HG03060 (cell line): ENCODE measurements around the gene EIF3F.

Experiments used
- ATAC-seq: cut with Tn5 transposase; IDR thresholded peaks from one replicate; pipeline ENCODE4 v1.9.1; 2021; ENCODE audit warnings: low read depth, moderate number of reproducible peaks; ENCODE audit not compliant: unreplicated experiment

The EIF3F gene, protein sequence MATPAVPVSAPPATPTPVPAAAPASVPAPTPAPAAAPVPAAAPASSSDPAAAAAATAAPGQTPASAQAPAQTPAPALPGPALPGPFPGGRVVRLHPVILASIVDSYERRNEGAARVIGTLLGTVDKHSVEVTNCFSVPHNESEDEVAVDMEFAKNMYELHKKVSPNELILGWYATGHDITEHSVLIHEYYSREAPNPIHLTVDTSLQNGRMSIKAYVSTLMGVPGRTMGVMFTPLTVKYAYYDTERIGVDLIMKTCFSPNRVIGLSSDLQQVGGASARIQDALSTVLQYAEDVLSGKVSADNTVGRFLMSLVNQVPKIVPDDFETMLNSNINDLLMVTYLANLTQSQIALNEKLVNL

DNA sequence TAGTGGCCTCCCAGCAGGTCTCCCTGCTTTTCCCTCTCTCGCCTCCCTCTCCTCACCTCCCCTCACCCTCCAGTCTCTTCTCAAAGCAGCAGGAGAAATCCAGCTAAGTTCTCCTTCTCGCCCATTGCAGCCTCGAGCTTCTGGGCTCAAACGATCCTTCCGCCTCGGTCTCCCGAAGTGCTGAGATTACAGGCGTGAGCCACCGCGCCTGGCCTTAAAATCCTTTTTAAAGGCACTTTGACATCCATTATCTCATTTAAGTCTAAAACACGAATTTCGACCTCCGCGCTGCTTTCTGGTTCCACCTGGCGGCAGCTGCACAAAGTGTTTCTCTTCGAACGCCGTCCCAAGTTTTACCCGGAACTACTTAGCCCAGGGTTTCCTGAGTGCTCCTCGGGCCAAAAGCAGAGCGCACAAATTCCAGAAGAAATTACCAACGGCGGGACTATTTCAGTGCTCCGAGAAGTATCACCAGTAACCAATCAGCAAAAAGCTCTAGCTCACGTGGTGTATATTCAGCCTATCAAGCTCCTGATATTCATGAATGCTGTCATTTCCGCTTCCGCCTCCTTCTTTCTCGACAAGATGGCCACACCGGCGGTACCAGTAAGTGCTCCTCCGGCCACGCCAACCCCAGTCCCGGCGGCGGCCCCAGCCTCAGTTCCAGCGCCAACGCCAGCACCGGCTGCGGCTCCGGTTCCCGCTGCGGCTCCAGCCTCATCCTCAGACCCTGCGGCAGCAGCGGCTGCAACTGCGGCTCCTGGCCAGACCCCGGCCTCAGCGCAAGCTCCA lies at the start of gene EIF3F:
EIF3F (plus strand) TSS at position 570 of the 792 bp plus-strand sequence; CDS start at position 586, 16 bp downstream.
- ATAC-seq, result peak; percentile 97

DNA sequence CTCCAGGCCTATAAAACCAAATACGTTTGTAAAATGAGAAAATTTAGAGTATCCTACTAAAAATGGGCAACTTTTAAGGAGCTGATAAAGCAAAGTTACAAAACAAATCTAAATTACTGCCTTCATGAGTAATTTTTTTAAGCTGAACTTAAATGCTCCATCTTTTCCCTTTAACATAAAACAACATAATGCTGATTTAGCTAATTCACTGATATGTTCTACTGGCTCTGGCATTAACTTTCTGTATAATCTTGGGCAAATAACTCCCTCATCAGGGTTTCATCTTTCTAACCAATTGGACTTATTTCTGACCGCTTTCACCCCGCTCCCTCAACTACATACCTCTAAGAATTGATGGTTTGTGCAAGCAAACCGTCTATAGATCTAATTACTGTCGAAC lies 46.0 kb upstream of the EIF3F start:
- no peak for ATAC-seq

DNA sequence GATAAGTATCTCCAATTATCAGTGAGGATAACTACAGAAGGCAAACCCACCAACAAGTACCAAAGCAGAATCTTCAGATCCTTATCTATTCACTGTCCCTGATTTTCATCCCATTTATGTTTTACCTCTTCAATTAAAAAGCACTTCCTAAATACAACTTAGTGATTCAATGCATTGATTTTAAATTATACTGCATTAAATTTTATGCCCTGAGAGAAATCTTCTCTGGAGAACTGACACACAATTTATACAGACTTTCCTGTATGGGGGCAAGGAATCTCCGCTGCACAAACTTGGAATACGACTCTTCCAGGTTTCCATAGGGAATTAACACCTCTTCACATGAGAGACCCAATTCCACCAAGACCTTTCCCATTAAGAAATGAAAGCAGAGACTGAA lies 45.5 kb upstream of the EIF3F start, which contains the start of gene OR10A3:
OR10A3 (minus strand) TSS at position 101 of the 400 bp plus-strand sequence. CDS start 2,188 bp downstream, outside the sequence.
- no peak for ATAC-seq

DNA sequence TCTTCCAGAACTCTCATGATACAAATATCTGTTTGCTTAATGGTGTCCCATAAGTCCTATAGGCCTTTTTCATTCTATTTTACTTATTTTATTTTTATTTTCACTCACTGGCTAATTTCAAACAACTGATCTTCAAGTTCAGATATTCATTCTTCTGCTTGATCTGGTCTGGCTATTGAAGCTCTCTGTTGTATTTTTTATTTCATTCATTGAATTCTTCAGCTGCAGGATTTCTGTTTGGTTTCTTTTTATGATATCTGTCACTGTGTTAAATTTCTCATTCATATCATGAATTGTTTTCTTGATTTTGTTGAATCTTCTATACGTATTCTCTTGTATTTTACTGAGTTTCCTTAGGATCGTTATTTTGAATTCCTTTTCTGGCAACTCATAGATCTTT lies 43.0 kb upstream of the EIF3F start:
- no peak for ATAC-seq

DNA sequence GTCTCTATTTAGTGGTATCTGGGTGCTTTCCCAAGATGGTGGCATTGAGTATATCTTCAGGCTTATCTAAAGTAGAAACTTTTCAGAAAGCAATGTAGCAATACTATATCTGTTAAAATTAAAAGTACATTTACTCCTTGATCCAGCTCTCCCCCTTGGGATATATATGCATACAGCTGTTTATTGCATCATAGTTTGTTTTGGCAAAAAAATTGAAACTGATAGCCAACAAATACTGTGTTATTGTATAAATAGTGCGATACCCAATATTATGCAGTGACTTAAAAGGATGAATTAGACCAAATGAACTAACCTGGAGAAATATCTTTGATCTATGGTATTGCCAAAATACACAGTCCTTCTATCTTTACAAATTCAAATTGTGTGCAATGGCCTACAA lies 37.2 kb upstream of the EIF3F start:
- ATAC-seq, result no peak

DNA sequence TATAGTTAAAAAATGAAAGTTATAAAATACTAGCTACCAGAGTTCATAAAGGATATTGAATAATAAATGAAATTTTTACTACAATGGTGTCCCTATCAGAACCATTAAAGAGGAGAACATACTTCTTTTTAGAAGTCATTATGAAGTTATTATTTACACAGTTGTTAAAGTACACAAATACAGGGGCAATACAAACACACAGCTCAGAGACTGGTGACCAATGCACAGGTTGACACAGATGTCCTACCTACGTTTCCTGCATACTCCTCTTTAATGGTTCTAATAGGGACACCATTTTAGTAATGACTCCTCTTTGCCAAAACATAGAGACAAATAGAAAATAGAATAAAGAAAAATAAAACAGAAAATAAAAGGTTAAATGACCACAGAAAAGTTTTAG lies 31.9 kb upstream of the EIF3F start:
- ATAC-seq, result no peak

DNA sequence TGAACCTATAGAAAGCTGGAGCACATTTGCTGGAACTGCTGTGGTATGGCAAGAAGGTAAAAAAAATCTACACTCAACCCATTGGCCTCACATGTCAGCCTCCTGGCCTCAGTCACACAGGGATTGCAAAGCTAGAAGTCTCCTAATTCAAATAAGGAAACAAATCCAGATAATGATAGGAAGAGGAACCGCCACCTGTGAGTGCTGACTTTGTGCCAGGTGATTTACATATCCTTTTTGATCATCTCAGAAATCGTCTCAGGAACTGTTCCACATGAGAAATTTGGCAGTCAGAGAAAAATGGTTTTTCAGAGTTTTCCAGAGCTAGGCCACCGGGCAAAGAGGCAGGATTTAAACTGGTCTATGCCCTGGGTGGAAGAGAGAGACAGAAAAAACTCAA lies 22.9 kb upstream of the EIF3F start:
- ATAC-seq, result no peak

DNA sequence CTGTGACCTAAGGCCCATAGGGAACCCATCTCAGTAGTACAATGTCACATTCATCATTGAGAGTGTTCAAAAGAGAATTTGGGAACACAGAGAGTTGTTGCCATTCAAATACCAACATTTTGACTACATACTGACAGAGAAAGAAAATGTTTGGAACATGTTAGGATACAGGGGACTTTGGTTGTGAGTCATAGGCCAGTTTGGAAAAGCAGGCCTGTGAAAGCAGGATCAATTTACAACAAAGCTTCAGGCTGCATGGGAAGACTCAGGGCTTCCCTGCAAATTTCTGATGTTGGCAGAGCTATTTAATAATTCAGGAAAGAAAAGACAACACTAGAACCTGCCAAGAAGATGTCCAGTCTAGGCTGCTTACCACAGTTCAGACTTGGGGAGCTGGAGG lies 22.3 kb upstream of the EIF3F start:
- ATAC-seq, result no peak

DNA sequence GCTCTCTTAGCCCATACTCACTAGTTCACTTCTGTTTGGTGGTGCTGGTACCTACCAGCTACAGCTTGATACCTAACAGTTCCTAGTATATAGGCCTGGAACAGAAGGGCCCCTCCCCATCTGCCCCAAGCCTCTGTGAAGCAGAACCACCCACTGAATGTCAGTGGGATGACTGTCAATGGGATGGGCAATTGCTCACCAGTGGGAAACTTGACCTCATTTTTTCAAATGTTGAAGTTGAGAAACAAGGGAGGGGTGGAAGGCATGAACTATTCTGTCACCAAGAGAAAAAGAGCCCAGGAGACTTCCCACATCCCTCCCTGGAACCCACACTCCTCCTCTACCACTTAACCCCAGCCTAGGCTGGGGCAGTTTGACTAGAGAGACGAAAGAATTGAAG lies 21.8 kb upstream of the EIF3F start, which contains the start of gene NLRP10:
NLRP10 (minus strand) TSS at position 62 of the 400 bp plus-strand sequence. CDS start 1,952 bp downstream, outside the sequence.
- no peak for ATAC-seq

DNA sequence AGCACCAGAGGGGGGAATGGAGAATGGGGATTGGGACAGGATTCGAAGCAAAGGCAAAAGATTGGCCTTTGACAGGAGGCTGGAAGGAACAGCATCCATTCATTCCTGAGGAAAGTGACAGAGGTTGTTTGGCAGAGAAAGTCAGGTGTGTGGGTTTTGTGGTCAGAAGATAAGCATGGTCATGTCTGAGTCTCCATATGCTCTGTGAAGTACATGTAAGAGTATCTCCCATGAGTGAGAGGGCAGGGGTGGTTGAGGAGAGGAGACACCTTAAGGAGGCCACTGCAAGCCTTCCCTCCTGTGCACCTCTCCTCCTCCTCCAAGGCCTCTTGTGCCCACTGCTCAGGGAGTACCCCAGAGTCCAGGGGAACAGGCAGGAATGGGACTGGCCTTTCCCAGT lies 20.0 kb upstream of the EIF3F start:
- no peak for ATAC-seq

DNA sequence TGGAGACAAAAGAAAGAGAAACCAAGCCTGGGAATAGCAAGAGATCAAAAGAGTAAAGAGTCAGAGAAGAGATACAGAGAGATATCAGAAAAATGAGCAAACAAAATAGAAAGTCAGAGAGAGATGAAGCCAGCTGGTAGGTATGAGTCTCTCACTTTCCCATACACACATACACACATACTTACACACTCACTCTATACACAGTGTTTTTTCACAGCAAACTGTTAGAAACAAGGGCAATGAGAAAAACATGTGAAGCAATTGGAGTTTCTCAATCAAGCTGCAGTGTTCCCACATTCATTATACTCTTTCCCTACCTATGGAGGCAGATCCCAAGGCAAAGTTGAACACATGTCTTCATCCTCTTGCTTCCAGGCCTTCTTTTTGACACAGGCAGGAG lies 19.3 kb upstream of the EIF3F start:
- ATAC-seq, result no peak

DNA sequence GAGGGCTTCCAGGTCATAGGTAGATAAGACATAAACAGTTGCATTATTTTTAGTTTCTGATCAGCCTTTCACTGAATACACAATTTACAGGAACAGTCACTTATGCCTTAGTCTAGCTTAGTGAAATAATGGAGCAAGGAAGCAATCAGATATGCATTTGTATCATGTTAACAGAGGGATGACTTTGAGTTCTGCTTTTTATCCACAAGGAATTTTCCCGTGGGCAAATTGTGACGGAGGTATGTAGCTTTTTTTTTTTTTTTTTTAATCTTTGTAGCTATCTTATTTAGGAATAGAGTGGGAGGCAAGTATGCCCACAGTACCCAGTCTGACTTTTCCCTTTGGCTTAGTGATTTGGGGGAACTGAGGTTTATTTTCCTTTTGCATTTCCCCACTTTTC lies 18.5 kb upstream of the EIF3F start:
- ATAC-seq, result no peak

DNA sequence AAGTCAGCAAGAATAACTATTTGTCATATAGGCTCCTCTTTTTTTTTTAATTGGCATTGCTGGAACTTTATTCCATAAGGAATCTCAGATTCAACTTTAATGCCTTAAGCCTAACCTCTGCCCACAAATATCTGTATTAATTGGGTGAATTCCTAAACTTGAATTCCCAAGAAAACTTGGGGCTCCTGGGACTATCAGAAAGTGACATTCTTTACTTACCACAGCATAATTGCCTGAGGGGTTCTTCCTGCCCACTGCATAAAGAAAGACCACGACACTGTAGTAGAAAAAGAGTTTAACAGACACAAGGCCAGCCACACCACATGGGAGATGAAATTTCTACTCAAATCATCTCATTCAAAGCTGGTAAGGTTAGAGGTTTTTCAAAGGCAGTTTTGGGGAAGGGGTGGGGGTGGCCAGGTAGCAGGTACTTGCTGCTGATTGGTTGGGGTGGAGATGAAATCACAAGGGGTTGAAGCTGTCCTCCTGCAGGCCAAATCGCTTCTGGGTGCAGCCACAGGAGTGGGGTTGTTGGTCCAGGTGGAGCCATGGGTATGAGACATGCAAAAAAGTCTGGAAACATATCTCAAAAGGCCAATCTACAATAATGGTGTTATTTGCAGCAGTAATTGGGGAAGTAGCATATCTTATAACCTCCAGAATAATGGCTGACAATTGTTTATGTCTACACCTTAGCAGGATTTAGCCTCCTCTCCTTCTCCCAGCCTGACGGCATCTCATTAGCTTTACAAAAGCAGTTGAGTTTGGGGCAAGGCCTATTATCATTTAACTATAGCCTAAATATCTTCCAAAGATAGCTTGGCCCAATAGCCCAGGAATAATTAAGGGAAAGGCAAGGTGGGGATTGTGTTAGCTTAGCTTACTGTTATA lies 17.1 kb upstream of the EIF3F start:
- no peak for ATAC-seq

DNA sequence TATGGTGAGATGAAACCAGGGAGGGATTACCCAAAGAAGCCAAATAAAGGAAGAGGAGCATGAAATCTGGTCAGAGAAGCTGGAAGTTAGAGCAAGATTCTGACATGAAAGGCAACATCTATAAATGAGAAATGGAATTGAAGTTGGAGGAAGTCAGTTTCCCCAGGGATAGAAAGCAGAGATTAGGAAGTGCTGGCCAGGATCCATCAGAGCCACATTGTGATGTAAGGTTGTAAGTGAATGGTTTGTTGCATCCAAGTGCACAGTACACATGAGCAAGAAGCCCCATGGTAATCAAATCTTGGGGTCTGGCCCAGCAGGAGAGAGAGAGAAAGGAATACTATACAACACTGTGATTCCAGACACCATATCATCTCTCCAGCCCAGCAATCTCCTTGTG lies 15.3 kb upstream of the EIF3F start:
- no peak for ATAC-seq

DNA sequence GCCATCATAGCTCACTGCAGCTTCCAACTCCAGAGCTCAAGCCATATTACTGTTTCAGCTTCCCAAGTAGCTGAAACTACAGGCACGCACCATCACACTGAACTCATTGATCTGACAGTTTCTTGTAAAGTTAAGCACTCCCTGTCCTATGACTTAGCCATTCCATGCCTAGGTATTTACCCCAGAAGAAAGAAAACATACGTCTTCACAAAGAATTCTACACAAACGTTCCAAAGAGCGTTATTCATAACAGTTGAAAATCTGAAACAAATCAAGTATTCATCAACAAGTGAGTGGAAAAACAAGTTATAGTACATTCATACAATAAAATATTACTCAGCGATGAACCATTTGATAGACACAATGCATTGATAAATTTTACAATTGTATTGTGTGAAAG lies 14.1 kb upstream of the EIF3F start:
- ATAC-seq, result no peak

DNA sequence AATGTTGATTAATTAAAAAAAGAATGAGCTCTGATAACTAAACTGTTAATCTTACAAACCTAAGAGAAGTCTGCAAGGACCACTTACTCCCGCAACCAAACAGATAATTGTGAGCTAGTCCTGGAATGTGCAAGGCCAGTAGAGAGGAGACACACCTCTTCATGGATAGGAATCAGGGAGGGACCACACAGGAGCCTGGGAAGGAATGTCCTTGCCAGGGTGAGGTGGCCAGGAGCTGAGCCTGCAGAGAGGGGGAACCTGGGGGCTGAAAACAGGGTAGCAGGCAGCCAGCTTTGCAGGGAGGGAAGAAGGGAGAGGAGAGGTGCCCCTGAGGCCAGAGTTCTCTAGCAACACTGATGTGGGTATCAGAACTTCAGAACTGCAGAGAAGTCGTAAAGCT lies 12.5 kb upstream of the EIF3F start:
- ATAC-seq, result no peak

DNA sequence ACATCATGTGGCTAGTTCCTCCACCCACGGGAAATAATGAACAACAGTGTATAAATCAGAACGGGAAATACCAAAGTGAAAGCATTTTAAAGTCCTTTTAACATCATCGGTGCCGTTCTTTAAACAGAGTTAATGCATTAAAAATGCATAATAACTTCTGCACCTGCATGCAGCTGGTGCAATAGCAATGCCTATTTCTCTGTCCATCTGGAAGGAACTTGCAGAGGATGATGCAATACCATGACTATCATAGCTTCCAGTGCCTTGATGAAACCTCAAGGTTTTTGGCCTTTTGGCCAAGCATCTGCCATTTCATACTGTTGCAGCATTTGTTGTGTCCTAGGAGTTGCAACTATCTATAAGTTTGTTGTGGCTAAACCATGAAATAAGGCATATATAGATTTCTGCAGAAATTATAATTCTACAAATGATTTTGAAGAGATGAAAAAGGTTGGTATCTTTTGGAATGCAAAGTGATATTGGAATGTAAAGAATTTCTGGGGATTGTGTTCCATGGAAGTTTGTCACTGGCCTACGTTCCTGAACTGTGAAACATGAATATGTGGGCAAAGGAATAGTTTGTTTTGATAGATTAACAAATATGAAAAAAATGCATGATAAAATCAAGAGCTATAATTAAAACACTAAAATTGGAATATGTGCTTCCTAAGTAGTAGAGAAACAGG lies 9.8 kb upstream of the EIF3F start:
- ATAC-seq, result no peak

DNA sequence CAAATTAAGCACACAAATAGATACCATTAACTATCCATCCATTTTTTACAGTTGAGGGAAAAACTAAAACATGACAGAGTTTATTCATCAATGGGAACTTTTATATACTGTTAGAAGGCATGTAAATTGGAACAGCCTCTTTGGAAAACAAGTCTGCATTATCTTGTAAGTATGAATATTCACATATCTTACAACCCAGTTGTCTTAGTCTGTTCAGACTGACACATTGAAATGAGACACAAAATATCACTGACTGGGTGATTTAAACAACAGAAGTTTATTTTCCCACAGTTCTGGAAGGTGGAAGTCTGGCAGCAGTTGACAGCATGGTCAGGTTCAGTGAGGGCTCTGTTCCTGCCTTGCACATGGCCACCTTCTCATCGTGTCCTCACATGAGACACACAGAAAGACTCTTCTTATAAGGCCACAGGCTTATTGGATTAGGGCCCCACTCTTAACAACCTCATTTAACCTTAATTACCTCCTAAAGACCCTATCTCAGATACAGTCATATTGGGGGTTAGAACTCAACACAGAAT lies 5.4 kb upstream of the EIF3F start:
- ATAC-seq, result no peak

DNA sequence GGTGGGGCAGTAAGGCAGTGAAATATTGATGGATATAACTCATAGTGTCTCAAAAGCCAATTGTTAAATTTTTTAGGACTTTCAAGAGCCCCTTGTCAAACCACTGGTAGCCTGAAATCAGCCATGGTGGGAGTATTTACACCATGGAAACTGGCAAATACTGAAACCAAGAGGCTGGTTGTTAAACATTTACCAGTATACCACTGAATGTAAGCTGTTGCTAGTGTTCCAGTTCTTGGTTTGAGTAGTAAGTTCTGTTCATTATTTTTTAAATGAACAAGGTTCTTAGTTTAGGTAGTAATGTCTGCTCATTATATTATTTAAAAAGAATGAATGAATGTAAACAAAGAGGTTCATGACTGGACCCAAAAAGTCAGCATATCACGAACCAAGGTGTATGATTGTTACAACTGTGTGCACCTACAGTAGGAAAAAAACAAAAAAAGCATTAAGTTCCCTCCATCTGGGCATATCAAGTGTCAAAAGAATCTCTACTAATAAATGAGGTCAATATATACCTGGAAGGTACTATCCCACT lies 4.5 kb upstream of the EIF3F start:
- peak; percentile 30 for ATAC-seq
